ENCODE results near the gene TGFBR3L. TPM values are rescaled to one million over a fixed set of nuclear protein-coding genes. Genes with fewer than 3 reads are reported as not detected.

The TGFBR3L gene
- total RNA-seq, 1 experiment from 2014 or later = 1.7 TPM

Other genes with a start within 250 kb of the TGFBR3L start
- not detected in 2 replicates for gene RETN, start 245.8 kb upstream of the TGFBR3L start, total RNA-seq (2014; rRNA removed; shearing (Covaris generic))
- not detected in 2 replicates for gene MCEMP1, start 237.7 kb upstream of the TGFBR3L start, total RNA-seq (2014; rRNA removed; shearing (Covaris generic))
- gene TRAPPC5, start 234.0 kb upstream of the TGFBR3L start, total RNA-seq (2014; rRNA removed; shearing (Covaris generic)) = 92.2 and 137 TPM in 2 replicates
- not detected in 2 replicates for gene FCER2, start 212.7 kb upstream of the TGFBR3L start, total RNA-seq (2014; rRNA removed; shearing (Covaris generic))
- not detected in 2 replicates for gene CLEC4G, start 182.7 kb upstream of the TGFBR3L start, total RNA-seq (2014; rRNA removed; shearing (Covaris generic))
- not detected in 2 replicates for gene CD209, start 167.3 kb upstream of the TGFBR3L start, total RNA-seq (2014; rRNA removed; shearing (Covaris generic))
- gene CLEC4M, start 151.6 kb upstream of the TGFBR3L start, total RNA-seq (2014; rRNA removed; shearing (Covaris generic)) = not detected in 2 replicates
- 3.5 and 5.0 TPM in 2 replicates for gene EVI5L, start 84.6 kb upstream of the TGFBR3L start, total RNA-seq (2014; rRNA removed; shearing (Covaris generic))
- gene PRR36, start 40.4 kb upstream of the TGFBR3L start, total RNA-seq (2014; rRNA removed; shearing (Covaris generic)) = 0.14 and 0.22 TPM in 2 replicates
- gene LRRC8E, start 26.3 kb upstream of the TGFBR3L start, total RNA-seq (2014; rRNA removed; shearing (Covaris generic)) = 1.6 and 4.0 TPM in 2 replicates
- gene MAP2K7, start 11.0 kb upstream of the TGFBR3L start, total RNA-seq (2014; rRNA removed; shearing (Covaris generic)) = 21.1 and 24.3 TPM in 2 replicates
- gene SNAPC2, start 5.5 kb downstream of the TGFBR3L start, total RNA-seq (2014; rRNA removed; shearing (Covaris generic)) = 25.5 and 25.9 TPM in 2 replicates
- gene CTXN1, start 11.3 kb downstream of the TGFBR3L start, total RNA-seq (2014; rRNA removed; shearing (Covaris generic)) = 5.0 and 10.7 TPM in 2 replicates
- gene TIMM44, start 28.8 kb downstream of the TGFBR3L start, total RNA-seq (2014; rRNA removed; shearing (Covaris generic)) = 110 and 131 TPM in 2 replicates
- 85.4 and 86.8 TPM in 2 replicates for gene ELAVL1, start 90.8 kb downstream of the TGFBR3L start, total RNA-seq (2014; rRNA removed; shearing (Covaris generic))
- 1.9 TPM in 1 of 2 replicates, not detected in the other for gene CCL25, start 137.9 kb downstream of the TGFBR3L start, total RNA-seq (2014; rRNA removed; shearing (Covaris generic))
- 13.7 and 15.9 TPM in 2 replicates for gene FBN3, start 234.8 kb downstream of the TGFBR3L start, total RNA-seq (2014; rRNA removed; shearing (Covaris generic))

Data from H7 (cell line).